ENCODE results near the gene PBX1. TPM values are rescaled to one million over a fixed set of nuclear protein-coding genes. Genes with fewer than 3 reads are reported as not detected.

The PBX1 gene
- total RNA-seq, 4 donors from 2014 or later: 89.6 to 138 (median 112) TPM

GRCh38 chr1:164583196-164583595, 24.2 kb downstream of the PBX1 start:
- intact Hi-C loops (cut with DNase I): no loop called here
- H3K36me3 ChIP-seq: peaks cover 0 to 8% (median 2%) of the 10 kb centered on the region in 4 donors
- H3K4me1 ChIP-seq: peaks cover 40 to 98% (median 90%) of the 10 kb centered on the region in 4 donors
- no peaks in the 10 kb centered on the region for H3K27me3 ChIP-seq
- peak overlapping the region in 3 of 4 donors; percentile 24 to 91 (median 89) for H3K27ac ChIP-seq (replicated peaks in 1 of 4)
- TF ChIP-seq POLR2AphosphoS5 (IDR thresholded peaks at IDR 0.05) (no peak), POLR2A (IDR thresholded peaks at IDR 0.05; ENCODE audit: low read depth) (no peak), EP300 (IDR thresholded peaks at IDR 0.05) (no peak)
- TF ChIP-seq, protein P1, sequence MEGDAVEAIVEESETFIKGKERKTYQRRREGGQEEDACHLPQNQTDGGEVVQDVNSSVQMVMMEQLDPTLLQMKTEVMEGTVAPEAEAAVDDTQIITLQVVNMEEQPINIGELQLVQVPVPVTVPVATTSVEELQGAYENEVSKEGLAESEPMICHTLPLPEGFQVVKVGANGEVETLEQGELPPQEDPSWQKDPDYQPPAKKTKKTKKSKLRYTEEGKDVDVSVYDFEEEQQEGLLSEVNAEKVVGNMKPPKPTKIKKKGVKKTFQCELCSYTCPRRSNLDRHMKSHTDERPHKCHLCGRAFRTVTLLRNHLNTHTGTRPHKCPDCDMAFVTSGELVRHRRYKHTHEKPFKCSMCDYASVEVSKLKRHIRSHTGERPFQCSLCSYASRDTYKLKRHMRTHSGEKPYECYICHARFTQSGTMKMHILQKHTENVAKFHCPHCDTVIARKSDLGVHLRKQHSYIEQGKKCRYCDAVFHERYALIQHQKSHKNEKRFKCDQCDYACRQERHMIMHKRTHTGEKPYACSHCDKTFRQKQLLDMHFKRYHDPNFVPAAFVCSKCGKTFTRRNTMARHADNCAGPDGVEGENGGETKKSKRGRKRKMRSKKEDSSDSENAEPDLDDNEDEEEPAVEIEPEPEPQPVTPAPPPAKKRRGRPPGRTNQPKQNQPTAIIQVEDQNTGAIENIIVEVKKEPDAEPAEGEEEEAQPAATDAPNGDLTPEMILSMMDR (IDR thresholded peaks at IDR 0.05): no peak
- H3K9me3 ChIP-seq: no peaks in the 10 kb centered on the region
- H3K4me3 ChIP-seq: no peak overlapping the region
- DNase-seq (ENCODE audit: extremely low spot score): no peak
- WGBS: 64% methylated on average over 1 of the region's 1 CpG

- H3K4me1 ChIP-seq: peaks cover 40 to 98% (median 90%) of the 10 kb centered on the region in 4 donors
- no peak overlapping the region for H3K4me3 ChIP-seq
- TF ChIP-seq POLR2A (IDR thresholded peaks at IDR 0.05; ENCODE audit: low read depth) (no peak), POLR2AphosphoS5 (IDR thresholded peaks at IDR 0.05) (no peak)
- TF ChIP-seq, protein P1 (IDR thresholded peaks at IDR 0.05): no peak
- intact Hi-C loops (cut with DNase I): no loop called here
- H3K27ac ChIP-seq (replicated peaks in 1 of 4): peak overlapping the region in 3 of 4 donors; percentile 83 to 91 (median 89)
- DNase-seq (ENCODE audit: extremely low spot score): peak; percentile 26
- H3K36me3 ChIP-seq: peaks cover 0 to 8% (median 2%) of the 10 kb centered on the region in 4 donors
- H3K27me3 ChIP-seq: no peaks in the 10 kb centered on the region
- no peaks in the 10 kb centered on the region for H3K9me3 ChIP-seq
- 92% methylated on average over 5 of the region's 5 CpGs for WGBS
These were observed 25.0 kb downstream of the PBX1 start for GRCh38 chr1:164583835-164584539.

DNA sequence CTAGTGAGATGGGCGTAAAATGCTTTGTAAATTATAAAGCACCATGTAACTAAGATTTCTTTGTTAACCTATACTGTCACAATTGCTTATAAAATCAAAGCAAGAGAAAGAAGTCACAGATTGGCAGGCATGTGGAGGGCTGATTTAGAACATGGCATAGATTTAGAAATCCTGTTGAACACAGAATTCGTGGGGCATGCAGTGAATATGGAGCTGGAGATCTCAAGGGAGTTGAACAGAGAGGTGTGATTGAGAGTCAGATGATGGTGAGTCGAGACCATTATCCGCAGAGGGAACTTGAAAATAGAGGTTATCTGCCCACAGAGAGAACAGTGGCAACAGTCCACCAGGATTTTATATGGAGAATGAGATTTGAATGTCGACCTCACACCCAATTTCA, 27.6 kb downstream of the PBX1 start:
- Histone ChIP-seq H3K27ac (replicated peaks in 1 of 4) (peak overlapping the region; percentile 83 to 91 (median 88)), H3K9me3 (no peaks in the 10 kb centered on the region), H3K4me3 (no peak overlapping the region), H3K27me3 (no peaks in the 10 kb centered on the region), H3K4me1 (peaks cover 56 to 98% (median 94%) of the 10 kb centered on the region in 4 donors), H3K36me3 (no peaks in the 10 kb centered on the region)
- TF ChIP-seq EP300 (IDR thresholded peaks at IDR 0.05): no peak
- no peak for TF ChIP-seq POLR2AphosphoS5 (IDR thresholded peaks at IDR 0.05)
- no peak for TF ChIP-seq POLR2A (IDR thresholded peaks at IDR 0.05; ENCODE audit: low read depth)
- TF ChIP-seq, protein P1 (IDR thresholded peaks at IDR 0.05): no peak
- DNase-seq (ENCODE audit: extremely low spot score): peak; percentile 60
- 68% methylated on average over 5 of the region's 5 CpGs for WGBS
- intact Hi-C loops (cut with DNase I): no loop called here

GRCh38 chr1:164587617-164588501, 28.9 kb downstream of the PBX1 start:
- 33% methylated on average over 12 of the region's 12 CpGs for WGBS

More at GRCh38 chr1:164587617-164588501, 28.9 kb downstream of the PBX1 start:
- Histone ChIP-seq H3K9me3 (no peaks in the 10 kb centered on the region), H3K4me1 (peaks cover 69 to 100% (median 99%) of the 10 kb centered on the region in 4 donors), H3K4me3 (peak overlapping the region; percentile 43 to 52 (median 48)), H3K27me3 (no peaks in the 10 kb centered on the region), H3K27ac (replicated peaks in 1 of 4) (peak overlapping the region; percentile 83 to 91 (median 88)), H3K36me3 (no peaks in the 10 kb centered on the region)
- no peak for TF ChIP-seq POLR2AphosphoS5 (IDR thresholded peaks at IDR 0.05)
- no peak for TF ChIP-seq POLR2A (IDR thresholded peaks at IDR 0.05; ENCODE audit: low read depth)
- TF ChIP-seq EP300 (IDR thresholded peaks at IDR 0.05): no peak
- TF ChIP-seq, protein P1 (IDR thresholded peaks at IDR 0.05): no peak
- intact Hi-C loops (cut with DNase I): no loop called here
- DNase-seq (ENCODE audit: extremely low spot score): peak; percentile 82
